GM19372 (cell line): ENCODE data around the gene ZNF417.
A peak's percentile ranks its signal among the peaks of the same experiment; 100 is the strongest.
"Not testable (repeated sequence)": the region's sequence is repeated elsewhere in the genome, so short reads cannot be mapped to it uniquely, and the experiment has no call there.

Experiments used
- ATAC-seq: cut with Tn5 transposase; IDR thresholded peaks from one replicate; pipeline ENCODE4 v1.9.1; 2021; ENCODE audit warnings: mild to moderate bottlenecking, low read depth, moderate library complexity; ENCODE audit not compliant: unreplicated experiment

ZNF417 gene

GRCh38 chr19:57916168-57916995 lies at the start of gene ZNF417:
Gene ZNF417, minus strand, starts transcription at chr19:57916592. Its CDS starts 181 bp downstream, at chr19:57916411.
- ATAC-seq: peak; percentile 96

GRCh38 chr19:57964761-57965160 lies 48.4 kb upstream of the ZNF417 start:
- no peak for ATAC-seq

- no peak for ATAC-seq
Measured at GRCh38 chr19:57961785-57962184, 45.4 kb upstream of the ZNF417 start.

- no peak for ATAC-seq
Measured at GRCh38 chr19:57954996-57955395, 38.6 kb upstream of the ZNF417 start.

GRCh38 chr19:57949702-57950101 lies 33.3 kb upstream of the ZNF417 start:
- no peak for ATAC-seq

- ATAC-seq: no peak
Measured at GRCh38 chr19:57949296-57949695, 32.9 kb upstream of the ZNF417 start.

- ATAC-seq: peak; percentile 92
Measured at GRCh38 chr19:57947419-57948134, 31.2 kb upstream of the ZNF417 start, which contains the start of gene ZNF256. Gene ZNF256, minus strand, starts transcription at chr19:57947706. Its CDS starts 232 bp downstream, at chr19:57947474.

GRCh38 chr19:57947088-57947418 lies 30.7 kb upstream of the ZNF417 start:
- ATAC-seq: peak; percentile 10

- no peak for ATAC-seq
Measured at GRCh38 chr19:57946316-57946715, 29.9 kb upstream of the ZNF417 start.

GRCh38 chr19:57941593-57941992 lies 25.2 kb upstream of the ZNF417 start:
- ATAC-seq: no peak

GRCh38 chr19:57935731-57936130 lies 19.3 kb upstream of the ZNF417 start:
- no peak for ATAC-seq

GRCh38 chr19:57934820-57935665 lies 18.7 kb upstream of the ZNF417 start, which contains the start of gene ZNF418:
Gene ZNF418, minus strand, starts transcription at chr19:57935402. Its CDS starts 1,580 bp downstream, at chr19:57933822.
- peak; percentile 85 for ATAC-seq

GRCh38 chr19:57927587-57927986 lies 11.2 kb upstream of the ZNF417 start:
- ATAC-seq: no peak

- ATAC-seq: no peak
Measured at GRCh38 chr19:57914531-57914930, 1.9 kb downstream of the ZNF417 start.

GRCh38 chr19:57907394-57907793 lies 9.0 kb downstream of the ZNF417 start:
- ATAC-seq: no peak

GRCh38 chr19:57905258-57905657 lies 11.1 kb downstream of the ZNF417 start:
- no peak for ATAC-seq

- ATAC-seq: no peak
Measured at GRCh38 chr19:57903618-57904184, 12.7 kb downstream of the ZNF417 start.

- ATAC-seq: no peak
Measured at GRCh38 chr19:57900311-57900710, 16.1 kb downstream of the ZNF417 start.

GRCh38 chr19:57890706-57891105 lies 25.7 kb downstream of the ZNF417 start:
- not testable (repeated sequence) for ATAC-seq

GRCh38 chr19:57888560-57889231 lies 27.7 kb downstream of the ZNF417 start, which contains the start of gene ZNF814:
Gene ZNF814, minus strand, starts transcription at chr19:57889037. Its CDS starts 235 bp downstream, at chr19:57888802.
- no peak for ATAC-seq
